ENCODE measurements around the gene DYNLRB1.
A peak's percentile ranks its signal among the peaks of the same experiment; 100 is the strongest.

The DYNLRB1 gene

DNA sequence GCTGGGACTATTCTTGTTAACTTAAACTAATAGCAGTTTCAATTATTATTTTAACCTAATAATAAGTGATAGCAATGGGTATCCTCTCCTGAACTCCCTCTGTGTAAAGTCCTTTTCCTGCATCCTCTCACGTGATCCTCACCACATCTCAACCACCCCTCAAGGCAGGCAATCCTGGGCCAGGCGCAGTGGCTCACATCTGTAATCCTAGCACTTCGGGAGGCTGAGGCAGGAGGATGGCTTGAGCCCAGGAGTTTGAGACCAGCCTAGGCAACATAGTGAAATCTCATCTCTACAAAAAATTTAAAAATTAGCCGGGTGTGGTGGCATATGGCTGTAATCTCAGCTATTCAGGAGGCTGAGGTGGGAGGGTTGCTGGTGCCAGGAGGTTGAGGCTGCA is 66.0 kb downstream of the DYNLRB1 start:
- intact Hi-C loops (cut with DNase I; ENCODE audit: low total_unique reads) = loop anchor here (5.0 kb wide), 1 partner anchor 90 kb away; no protein-coding TSS in a partner anchor
- DNase-seq = no peak
- Histone ChIP-seq H3K27ac (peak overlapping the region; percentile 54 to 61), H3K36me3 (peaks cover 0 to 47% (median 17%) of the 10 kb centered on the region in 3 donors), H3K4me1 (peaks cover 0 to 19% (median 6%) of the 10 kb centered on the region in 4 donors), H3K27me3 (no peaks in the 10 kb centered on the region), H3K9me3 (no peaks in the 10 kb centered on the region), H3K4me3 (no peak overlapping the region)
- TF ChIP-seq, protein P1, sequence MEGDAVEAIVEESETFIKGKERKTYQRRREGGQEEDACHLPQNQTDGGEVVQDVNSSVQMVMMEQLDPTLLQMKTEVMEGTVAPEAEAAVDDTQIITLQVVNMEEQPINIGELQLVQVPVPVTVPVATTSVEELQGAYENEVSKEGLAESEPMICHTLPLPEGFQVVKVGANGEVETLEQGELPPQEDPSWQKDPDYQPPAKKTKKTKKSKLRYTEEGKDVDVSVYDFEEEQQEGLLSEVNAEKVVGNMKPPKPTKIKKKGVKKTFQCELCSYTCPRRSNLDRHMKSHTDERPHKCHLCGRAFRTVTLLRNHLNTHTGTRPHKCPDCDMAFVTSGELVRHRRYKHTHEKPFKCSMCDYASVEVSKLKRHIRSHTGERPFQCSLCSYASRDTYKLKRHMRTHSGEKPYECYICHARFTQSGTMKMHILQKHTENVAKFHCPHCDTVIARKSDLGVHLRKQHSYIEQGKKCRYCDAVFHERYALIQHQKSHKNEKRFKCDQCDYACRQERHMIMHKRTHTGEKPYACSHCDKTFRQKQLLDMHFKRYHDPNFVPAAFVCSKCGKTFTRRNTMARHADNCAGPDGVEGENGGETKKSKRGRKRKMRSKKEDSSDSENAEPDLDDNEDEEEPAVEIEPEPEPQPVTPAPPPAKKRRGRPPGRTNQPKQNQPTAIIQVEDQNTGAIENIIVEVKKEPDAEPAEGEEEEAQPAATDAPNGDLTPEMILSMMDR (IDR thresholded peaks at IDR 0.05) = no peak

DNA sequence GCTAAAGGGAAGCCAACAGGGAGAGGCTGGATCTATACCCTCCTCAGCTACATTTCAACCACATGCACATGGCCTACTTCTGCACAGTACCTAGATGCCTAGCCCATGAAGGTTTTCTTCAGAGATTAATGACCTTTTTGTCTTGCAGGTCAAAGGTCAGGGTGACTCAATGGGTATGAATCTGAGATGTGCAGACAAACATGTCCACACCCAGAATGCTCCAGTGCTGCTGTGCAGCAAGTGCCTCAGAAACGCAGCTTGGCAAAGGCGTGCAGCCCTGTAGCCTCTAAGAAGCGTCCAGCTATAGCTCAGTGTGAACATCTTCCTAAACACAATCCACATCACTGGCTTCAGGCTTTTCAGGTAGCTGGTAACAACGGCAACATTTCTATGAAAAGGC is 66.7 kb downstream of the DYNLRB1 start:
- no peak for DNase-seq
- Histone ChIP-seq H3K9me3 (no peaks in the 10 kb centered on the region), H3K4me1 (peaks cover 0 to 19% (median 6%) of the 10 kb centered on the region in 4 donors), H3K27me3 (no peaks in the 10 kb centered on the region), H3K4me3 (no peak overlapping the region), H3K27ac (peak overlapping the region in 1 of 2 donors; percentile 61), H3K36me3 (peaks cover 0 to 51% (median 17%) of the 10 kb centered on the region in 3 donors)
- TF ChIP-seq, protein P1 (IDR thresholded peaks at IDR 0.05) = no peak
- intact Hi-C loops (cut with DNase I; ENCODE audit: low total_unique reads) = loop anchor here (5.0 kb wide), 1 partner anchor 89 kb away; no protein-coding TSS in a partner anchor

DNA sequence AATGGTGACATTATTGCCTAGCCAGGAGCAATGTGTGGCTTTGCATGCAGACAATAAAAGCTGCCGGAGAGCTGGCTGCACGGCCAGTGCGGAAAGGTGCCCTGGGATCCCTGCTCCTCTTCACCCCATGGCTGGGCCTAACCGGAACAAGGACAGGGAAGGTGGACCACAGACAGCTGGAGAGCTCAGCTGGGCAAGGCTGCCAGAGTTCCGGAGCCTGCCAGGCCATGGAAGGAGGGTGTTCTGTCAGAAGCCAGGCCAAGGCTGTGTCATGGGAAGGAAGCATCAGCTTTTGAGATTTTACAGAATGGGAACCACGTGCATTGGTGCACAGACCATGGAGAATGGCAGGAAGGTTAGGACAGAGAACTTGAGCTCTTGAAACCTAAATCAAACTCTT is 67.3 kb downstream of the DYNLRB1 start:
- H3K27ac ChIP-seq = no peak overlapping the region
- peaks cover 0 to 48% (median 17%) of the 10 kb centered on the region in 3 donors for H3K36me3 ChIP-seq
- TF ChIP-seq, protein P1 (IDR thresholded peaks at IDR 0.05) = no peak
- intact Hi-C loops (cut with DNase I; ENCODE audit: low total_unique reads) = loop anchor here (5.0 kb wide), 1 partner anchor 89 kb away; no protein-coding TSS in a partner anchor
- no peak for DNase-seq
- H3K4me3 ChIP-seq = no peak overlapping the region
- H3K4me1 ChIP-seq = peaks cover 0 to 19% (median 6%) of the 10 kb centered on the region in 4 donors
- H3K27me3 ChIP-seq = no peaks in the 10 kb centered on the region
- no peaks in the 10 kb centered on the region for H3K9me3 ChIP-seq

DNA sequence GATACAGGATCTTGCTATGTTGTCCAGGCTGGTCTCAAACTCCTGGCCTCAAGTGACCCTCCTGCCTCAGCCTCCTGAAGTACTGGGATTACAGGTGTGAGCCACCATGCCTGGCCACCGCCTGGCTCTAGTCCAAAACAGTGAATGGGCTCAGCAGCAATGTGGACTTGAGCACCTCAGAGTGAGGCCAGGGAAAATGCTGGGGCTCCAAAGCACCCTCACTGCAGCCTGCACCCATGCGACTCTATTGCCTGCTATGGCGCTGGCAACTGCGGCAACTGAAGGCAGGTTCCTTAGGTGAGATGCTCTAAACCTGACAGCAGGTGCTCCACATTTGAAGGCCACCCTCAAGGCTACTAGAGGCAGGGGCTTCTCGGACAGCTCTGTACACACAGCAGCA is 68.8 kb downstream of the DYNLRB1 start:
- H3K27ac ChIP-seq = no peak overlapping the region
- intact Hi-C loops (cut with DNase I; ENCODE audit: low total_unique reads) = no loop called here
- no peak overlapping the region for H3K4me3 ChIP-seq
- no peaks in the 10 kb centered on the region for H3K27me3 ChIP-seq
- H3K9me3 ChIP-seq = no peaks in the 10 kb centered on the region
- no peak for DNase-seq
- peaks cover 0 to 19% (median 6%) of the 10 kb centered on the region in 4 donors for H3K4me1 ChIP-seq
- TF ChIP-seq, protein P1 (IDR thresholded peaks at IDR 0.05) = no peak
- peaks cover 0 to 48% (median 17%) of the 10 kb centered on the region in 3 donors for H3K36me3 ChIP-seq

DNA sequence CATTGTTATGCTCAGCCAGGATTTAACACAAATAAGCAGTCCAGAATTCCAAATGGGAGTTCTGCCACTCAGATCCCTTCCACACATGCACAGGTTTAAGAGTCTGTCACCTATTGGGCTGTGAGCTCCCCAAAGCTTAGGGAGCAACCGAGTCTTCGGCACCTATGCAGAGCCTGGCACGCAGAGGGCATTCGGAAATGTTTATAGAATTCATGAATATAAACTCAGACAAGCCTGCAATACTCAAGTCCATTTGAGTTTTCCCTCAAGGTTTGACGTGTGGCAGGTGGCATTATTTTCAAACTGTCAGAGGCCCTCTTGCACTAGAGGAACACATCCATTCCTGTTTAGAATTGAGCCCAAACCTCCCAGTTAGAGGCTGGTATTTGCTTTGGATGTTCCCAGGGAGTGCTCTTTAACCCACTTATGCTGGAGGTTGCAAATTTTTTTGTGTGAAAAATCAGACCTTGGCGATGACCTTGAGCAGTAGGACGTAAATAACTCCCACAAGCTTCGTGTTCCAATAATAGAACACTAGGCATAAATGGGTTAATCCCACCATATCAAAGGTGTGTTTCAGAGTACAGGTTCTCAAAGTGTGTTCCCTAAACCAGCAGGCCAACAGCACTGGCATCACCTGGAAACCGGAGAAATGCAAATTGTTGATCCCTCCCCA is 70.4 kb downstream of the DYNLRB1 start:
- no peak overlapping the region for H3K27ac ChIP-seq
- no peak overlapping the region for H3K4me3 ChIP-seq
- no peak for DNase-seq
- H3K9me3 ChIP-seq = no peaks in the 10 kb centered on the region
- H3K36me3 ChIP-seq = peaks cover 0 to 41% (median 17%) of the 10 kb centered on the region in 3 donors
- TF ChIP-seq, protein P1 (IDR thresholded peaks at IDR 0.05) = no peak
- peaks cover 0 to 14% (median 3%) of the 10 kb centered on the region in 4 donors for H3K4me1 ChIP-seq
- intact Hi-C loops (cut with DNase I; ENCODE audit: low total_unique reads) = no loop called here
- no peaks in the 10 kb centered on the region for H3K27me3 ChIP-seq
